GF-D8 (cell line): ENCODE data around the gene SOX1.

ENCODE experiments used
- DNase-seq: peaks from one replicate; lab custom pipeline; 2025; lab: John Stamatoyannopoulos, UW

SOX1 gene

DNA sequence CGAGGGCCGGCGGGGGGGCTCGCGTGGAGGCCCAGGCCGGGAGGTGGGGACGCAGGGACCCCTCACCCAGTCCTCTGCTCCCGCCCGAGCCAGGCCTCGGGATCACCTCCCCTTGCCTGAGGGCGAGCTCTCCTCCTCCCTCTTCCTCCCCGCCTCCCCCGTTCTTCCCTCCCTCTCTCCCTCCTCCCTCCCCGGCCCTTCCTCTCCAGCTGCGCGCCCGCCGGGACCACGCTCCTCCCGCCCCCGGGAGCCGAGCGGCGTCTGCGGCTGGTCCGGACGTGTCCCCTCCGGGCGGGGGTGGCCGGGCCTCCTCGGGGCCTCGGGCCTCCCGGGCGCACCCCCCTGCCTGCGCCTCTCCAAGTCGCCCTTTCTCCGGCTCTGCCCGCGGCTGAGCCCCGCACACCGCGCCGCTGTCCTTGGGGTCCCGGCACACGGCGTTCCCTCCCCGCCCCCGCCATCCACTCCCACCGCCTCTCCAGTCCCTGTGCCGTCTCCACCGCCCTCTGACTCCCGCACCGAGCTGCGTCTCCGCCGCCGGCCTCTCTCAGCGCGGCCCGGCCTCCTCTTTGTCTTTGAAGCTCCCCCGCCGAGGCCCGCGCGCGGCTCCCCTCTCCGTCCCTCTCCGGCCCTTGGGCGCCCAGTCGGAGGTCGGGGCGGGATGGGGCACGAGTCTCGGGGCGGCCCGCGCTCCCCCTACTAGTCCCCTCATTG lies 5.7 kb downstream of the SOX1 start:
- no peak for DNase-seq

DNA sequence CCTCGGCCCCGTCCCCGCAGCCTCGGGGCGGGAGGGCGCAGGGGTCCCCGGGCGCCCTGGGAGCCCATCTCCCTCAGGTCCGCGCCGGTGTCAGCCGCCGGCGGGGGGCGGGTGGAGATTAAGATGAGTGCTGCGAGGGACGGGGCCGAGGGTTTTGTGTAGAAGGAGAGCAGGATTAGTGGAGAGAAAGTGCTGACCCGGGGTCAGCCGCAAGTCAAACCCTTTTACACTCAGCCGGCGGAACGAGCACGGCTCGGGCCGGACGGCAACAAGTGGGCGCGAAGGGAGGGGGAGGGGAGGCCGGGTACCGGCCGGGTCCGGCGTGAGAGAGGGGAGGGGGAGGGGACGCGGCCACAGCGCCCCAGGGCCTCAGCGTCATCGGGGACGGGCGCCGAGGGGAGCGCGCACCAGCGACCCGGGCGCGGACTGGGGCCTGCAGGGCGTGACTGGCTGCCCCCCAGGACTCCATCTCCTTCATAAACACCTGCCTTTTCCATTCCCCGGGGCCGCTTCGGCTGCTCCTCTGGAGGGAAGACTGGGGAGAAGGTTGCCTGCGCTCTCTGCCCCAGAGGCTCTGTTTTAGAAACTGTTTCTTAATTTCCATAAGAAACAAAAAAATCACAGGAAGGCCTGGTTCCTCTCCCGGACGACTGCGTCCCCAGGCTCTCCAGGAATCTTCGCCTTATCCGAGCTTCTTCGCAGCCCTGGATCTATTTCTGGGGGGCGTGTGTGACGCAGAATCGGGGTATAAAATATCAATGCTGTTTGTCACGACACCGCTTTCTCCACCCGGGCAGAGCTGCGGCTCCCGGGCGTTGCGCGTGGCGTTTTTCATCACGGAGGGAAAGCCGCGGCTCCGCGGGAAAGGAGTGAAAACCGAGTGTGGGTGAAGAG lies 6.5 kb downstream of the SOX1 start:
- no peak for DNase-seq

DNA sequence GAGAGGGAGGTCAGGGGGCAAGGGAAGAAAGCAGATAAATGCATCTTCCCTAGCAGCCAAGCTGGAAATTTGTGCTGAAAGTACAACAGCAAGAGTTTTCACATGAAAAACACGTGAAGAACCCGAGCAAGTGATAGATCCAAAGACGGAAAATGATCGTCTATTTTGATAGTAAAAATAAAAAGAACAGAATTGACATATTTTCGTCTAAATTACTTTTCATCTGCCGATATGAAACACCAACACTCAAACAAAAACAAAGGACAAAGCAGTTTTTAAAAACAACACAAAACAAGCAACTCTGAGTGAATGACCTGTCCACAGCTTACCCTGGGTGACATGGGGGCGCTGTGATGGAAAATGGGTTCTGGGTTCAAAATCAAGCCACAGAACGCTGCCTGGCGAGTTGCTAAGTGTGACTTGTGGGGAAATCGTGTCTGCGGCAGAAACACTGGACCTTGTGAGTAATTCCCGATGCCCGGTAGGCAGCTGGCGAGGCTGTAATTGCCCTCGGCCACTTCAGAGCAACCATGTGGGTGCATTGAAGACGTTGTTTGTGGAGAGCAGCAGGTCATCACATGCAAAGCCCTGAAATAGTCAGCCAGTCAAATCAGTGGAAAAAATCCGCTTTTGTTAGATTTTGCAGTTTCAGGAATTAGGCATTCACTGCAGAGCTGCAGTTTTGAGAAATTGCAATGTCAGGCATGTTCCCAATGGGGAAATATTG lies 7.4 kb downstream of the SOX1 start:
- no peak for DNase-seq

DNA sequence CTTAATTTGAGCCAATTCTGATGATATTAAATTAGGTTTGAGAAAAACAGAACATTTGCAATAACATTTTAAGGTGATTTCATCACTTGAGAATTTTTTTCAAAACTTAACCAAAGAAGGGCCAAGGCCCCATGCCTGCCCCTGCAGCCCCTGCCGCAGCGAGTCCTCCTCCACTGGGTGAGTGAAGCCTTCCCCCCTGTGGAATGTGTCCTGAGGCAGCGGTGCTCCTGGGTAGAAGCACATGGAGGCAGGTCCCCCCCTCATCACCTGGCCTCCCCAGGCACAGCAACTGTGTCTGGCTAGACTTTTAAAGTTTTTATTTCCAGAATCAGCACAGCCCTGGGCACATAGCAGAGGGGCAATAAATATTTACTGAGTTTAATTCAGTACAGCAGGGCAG lies 10.8 kb downstream of the SOX1 start:
- DNase-seq: no peak

DNA sequence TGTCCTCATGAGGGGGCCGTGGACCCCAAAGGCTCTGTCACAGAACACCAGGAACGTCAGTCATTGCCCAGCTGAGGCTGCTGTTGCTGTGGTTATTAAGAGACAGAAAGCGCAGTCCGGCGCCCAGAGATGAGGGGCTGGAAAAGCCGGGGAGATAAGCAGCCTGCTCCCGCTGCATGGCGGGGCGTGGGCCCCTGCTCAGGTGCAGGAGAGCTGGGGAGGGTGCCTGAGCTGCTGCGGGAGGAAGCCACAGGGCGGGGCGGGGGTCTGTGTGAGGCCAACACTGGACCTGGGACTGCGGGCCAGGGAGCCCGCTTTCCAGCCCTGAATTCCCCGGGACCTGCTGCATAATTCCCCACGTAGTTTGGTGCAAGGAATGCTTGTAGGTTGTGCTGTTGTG lies 11.3 kb downstream of the SOX1 start:
- no peak for DNase-seq

DNA sequence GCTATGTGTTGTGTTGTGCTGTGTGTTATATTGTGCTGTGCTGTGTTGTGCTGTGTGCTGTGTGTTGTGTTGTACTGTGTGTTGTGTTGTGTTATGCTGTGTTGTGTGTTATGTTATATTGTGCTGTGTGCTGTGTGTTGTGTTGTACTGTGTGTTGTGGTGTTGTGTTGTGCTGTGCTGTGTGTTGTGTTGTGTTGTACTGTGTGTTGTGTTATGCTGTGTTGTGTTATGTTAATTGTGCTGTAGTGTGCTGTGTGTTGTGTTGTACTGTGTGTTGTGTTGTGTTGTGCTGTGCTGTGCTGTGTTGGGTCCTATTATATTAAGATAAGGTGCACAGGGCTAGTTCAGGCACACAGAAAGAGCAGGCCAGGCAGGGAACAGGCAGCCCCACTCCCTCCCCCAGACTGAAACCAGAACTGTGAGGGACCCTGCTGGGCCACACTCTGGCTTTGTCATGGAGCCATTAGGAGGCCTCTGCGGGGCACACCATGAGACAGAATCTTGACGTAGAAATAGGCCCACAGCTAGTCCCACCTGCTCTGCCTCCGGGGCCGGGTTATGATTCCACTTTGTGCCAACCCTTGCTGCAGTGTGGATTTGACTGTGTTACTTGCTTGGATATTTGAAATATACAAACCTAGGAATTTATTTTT lies 12.1 kb downstream of the SOX1 start:
- DNase-seq: no peak

DNA sequence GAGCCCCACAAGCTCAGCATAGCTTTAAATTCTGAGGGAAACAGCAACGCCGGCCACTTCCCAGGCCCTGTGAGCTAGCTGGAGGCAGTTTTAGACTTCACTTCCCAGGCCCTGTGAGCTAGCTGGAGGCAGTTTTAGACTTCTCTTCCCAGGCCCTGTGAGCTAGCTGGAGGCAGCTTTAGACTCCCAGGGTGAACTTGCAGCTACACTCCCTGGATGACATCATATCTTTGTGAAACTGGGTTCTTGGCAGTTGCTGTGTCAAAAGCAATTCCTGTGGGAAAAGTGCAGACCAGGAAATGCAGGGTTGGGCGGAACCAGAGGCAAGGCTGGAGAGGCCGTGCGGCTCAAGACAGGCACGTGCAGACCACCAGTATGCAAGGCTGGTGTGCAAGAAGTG lies 12.7 kb downstream of the SOX1 start:
- DNase-seq: no peak

DNA sequence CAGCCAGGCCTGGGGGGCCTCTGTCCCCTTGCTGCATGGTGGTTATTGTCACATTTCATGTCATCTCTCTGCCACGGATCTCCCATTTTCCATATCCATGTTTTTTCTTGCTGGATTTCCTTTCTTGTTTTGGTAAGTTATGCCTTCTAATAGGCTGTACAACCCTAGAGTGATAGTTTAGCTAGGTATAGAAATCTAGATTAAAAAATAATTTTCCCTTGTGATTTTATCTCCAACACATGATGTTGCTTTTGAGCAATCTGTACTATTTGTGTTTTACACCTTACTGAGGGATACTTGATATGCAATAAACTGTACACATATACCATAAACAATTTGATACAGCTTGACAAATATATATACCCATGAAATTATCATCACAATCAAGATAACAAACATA lies 17.0 kb downstream of the SOX1 start:
- no peak for DNase-seq

DNA sequence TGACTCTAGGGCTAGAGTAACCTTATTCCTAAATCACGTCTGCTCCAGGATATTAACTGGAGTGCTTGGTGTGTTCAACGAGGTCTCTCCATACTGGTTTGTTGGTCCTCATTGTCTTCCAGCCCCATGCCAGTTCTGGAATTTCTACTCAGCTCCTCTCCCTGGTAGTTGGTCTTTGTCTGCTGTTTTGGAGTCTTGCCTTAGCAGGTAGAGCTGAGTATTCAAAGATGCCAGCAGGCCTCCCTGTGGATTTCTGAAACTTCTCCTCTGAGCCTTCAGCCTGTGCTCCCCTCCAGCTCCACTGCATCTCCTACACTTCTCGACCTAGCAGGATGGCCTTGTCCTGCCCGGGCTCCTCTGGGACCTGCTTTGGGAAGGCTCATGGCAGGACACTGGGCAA lies 25.5 kb downstream of the SOX1 start:
- no peak for DNase-seq

DNA sequence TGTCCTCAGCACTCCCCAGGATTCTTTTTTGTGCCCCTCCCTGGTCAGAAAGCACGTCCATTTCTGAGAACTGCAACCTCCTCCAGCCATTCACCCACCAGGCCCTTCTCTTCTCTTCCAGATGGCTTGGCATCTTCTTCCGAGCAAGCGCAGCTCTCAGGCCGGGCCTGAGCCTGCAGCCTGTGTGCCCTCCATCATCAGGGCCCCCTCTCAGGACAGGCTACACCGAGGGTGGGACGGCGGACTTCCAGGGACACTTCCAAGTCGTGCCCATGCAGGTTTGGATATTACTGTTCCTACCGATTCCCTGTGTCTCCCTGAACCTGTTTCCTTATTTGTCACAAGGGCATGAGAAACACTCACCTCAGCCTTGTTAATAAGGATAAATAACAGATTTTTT lies 28.4 kb downstream of the SOX1 start:
- no peak for DNase-seq

DNA sequence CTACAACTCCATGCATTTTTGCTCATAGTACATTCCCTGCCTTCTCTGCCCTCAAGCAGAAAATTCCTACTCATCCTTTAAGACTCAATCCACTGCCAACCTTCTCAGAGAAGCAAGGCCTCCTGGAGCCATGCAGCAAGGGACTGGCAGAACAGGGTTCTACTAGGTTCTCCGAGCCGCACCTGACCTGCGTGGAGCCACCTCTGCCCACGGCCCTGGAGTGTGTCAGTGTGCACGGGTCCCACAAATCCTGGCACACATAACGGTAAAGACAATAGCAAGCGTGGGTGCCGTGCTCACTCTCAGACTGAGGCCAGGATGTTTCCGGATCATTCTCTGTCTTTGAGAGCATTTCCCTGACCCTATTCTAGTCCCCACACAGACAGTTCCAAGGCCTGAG lies 30.0 kb downstream of the SOX1 start:
- DNase-seq: no peak

DNA sequence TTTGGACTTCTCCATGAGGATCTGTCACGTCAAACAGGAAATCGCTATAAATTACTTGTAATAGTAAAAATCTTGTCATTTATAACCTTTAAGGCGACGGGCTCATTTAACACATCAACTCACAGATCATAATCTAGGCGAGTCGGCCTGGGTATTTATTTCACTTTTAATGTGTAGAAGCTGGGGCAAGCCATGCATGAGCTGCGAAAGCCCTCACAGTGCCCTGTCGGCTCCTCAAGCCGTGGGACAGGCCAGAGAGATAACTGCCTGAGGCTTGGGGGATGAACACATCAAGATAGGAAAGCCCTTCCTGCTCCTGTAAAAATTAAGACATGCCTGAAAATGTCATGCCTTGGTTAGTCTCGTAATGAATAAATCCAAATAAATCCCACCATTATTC lies 30.8 kb downstream of the SOX1 start:
- DNase-seq: no peak

DNA sequence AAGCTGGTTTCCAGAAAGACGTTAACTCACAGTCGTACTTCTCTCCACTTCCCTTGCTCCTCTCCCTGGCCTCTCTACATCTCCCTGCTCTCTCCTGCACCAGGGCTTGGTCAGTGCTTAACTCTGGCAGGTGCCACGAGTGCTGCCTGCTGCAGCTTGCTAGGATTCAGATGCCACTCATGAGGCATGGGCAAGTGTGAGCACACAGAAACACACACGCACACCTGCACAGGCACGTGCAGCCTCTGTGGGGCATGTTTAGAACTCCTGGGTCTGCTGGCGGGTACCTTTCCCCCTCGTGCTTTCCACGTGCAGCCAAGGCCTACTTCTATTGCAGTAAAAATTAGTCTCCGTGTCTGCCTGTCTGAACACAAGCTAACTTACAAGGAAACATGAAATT lies 31.8 kb downstream of the SOX1 start:
- no peak for DNase-seq

DNA sequence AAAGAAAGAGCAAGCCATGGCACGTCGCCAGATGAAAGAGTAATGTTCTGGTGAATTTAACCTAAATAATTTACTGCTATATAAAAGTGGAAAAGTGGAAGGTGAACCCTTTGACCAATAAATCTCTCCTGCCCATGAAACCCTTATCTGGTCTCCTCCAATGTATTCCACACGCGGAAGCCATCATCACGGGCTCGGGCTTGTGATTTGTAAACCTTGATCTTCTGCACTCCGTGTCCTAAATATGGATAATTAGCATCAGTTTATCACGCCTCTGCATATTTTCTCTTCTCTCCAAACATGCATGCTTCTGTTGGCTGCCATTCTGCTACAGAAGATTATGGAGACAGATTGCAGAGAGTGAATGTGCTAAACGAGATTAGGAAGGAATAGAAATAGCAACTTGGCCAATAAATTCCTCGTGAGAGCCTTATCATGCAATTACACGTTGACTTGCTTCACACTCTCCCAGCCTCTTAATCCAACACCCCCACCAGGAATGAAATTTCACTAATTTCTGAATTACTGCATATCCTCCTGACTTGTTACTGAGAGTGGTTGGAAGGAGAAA lies 34.5 kb downstream of the SOX1 start:
- DNase-seq: no peak

DNA sequence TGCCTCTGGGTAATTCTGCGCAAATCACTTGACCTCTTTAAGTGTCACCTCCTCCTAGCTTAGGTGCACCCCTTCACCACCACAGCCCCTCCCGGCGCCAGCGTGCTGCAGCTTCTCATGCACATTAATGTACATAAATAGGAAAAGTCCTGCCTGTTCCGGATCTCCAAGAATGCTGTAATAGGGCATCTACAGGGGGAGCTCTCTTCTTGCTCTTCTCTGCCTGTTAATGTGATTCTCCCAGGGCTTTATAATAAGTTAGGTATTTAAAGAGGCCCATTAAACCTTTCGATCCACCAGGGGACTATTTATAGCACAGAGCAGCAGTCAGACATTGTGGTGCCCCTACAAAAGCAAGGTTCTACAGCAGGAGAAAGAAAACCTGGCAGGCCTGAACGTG lies 35.3 kb downstream of the SOX1 start:
- no peak for DNase-seq

DNA sequence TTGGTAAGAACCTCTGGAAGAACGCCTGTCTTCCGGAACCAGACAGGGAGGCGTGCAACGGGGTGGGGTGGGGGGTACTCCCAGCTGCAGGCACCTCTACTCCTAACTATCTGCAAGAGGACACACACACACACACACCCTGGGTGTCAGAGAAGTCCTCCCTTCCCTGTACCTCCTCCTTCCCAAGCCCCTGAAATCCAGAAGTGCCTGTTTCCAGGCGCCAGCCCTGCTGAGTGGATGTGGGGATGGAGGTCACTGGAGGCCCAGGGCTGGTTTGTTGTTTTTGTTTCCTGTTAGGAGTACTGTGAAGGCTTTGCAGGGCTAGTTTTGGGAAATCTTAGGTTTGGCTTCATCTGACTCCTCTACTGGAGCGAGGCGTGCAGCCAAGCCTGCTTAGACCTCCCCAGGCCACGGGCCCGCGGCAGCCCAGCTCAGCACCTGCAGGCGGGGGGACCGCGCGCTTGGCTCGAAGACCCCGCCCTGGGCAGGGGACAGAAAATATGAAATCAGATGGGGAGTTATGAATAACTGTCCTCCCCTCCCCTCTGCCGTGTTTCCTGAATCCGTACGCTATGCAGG lies 36.4 kb downstream of the SOX1 start:
- DNase-seq: no peak

DNA sequence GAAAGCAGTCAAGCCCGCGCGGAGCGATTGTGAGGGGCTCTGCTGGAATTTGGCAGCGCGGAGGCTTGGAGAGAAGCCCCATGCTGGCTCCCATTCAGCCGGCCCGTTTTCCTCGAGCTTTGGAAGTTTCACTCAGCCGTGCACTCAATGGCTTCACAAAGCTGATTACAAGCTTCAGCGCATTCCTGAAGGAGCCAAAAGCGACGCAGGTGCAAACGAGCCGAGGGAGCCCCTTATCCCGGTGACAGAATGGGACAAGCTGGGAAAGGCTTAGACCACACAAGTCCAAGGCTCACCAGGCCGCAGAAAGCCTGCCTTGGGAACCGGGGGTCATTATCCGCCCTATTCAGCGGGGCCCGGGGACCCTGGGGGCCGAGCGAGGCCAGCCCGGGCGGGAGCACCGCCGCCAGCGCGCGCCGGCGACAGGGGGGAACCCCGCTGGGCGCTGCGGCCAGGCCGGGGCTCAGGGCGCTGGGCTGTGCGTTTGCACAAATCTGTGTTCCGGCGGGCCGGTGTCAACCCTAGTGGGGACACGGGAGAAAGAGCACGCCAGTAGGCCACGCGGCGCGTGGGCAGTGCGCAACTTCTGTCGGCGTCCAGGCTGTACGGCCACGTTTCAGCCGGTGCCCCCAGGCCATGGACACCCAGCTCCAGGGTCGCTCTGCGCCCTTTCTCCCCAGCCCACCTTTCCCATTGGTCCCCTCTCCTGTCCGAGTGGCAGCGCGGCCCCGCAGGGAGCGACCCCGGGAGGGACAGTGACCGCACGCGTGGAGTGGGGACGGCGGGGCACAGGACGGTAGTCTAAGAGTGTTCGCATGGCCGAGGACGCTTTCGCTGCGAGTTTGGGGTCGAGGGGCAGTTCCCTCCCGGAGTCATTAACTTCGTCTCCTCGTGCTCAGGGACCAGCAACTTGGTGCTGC lies 37.3 kb downstream of the SOX1 start:
- DNase-seq: no peak

DNA sequence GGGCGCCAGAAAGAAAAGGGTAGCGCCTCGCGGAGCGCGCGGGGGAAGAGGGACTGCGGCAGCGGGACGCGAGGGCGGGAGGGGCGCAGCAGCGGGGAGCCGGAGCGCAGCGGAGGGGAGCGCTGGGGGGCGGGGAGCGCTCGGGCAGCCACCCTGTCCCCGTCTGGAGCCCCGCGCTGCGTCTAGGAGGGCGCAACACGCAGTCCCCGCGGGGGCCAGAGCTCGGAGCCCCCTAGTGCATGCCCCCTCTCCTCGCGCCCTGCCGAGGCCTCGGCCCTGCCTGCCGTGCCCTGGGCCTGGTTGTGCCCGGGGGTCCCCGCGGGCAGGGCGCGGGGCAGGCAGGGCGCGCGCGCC lies 37.9 kb downstream of the SOX1 start:
- no peak for DNase-seq

DNA sequence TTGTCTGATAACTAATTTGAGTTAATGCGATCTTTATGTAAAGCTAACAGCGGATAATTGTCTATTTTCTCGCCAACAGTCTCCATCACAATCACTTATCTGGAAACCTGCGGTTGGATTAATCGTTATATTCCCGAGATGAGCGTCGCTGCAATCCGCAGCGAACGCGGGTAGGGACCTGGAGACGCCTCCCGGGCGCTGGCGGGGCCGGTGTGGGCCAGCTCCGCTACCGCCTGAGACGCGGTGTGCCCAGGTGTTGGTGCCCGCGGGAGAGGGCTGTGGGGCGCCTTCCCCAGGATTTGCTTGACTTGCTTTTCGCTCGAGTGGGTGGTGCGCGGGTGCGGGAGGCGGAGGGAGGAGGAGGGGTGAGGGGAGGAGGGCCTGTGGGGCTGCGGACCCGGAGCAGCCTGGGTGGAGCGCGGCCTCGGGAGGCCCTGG lies 38.3 kb downstream of the SOX1 start:
- no peak for DNase-seq

DNA sequence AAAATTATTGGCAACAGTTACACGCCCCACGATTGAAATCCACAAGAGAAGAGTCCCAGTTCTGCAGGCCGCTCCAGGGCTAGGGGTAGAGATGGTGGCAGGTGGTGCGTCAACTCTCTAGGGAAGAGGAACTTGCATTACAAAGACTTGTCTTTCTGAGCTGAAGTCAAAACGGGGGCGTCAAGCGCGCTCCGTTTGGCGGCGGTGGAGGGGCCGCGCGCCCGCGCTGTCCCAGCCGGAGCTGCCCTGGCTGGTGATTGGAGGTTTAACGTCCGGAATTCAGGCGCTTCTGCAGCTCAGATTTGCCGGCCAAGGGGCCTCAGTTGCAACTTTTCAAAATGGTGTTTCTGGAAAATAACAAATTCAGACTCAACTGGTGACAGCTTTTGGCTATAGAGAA lies 38.9 kb downstream of the SOX1 start:
- DNase-seq: no peak
